ENCODE data around the gene KCNN2. TPM values are rescaled to one million over a fixed set of nuclear protein-coding genes. Genes with fewer than 3 reads are reported as not detected.

KCNN2 gene
- total RNA-seq (2022; extraction: Qiagen RNA extraction), result 0.08 to 0.15 TPM (median 0.11 TPM) in 4 of 5 replicates, not detected in the other

GRCh38 chr5:114361724-114362196, at the start of gene KCNN2:
TSS of gene KCNN2 (plus strand) at chr5:114362070. CDS start at chr5:114362140, 70 bp downstream.

Measured in A549 treated with Mapracorat at 1 μM for 4 hours (cell line).